NCI-H1436 (cell line): ENCODE results near the gene SMARCA2.

Experiments
- DNase-seq: peaks from one replicate; lab custom pipeline; 2025; lab: John Stamatoyannopoulos, UW

Gene SMARCA2

DNA sequence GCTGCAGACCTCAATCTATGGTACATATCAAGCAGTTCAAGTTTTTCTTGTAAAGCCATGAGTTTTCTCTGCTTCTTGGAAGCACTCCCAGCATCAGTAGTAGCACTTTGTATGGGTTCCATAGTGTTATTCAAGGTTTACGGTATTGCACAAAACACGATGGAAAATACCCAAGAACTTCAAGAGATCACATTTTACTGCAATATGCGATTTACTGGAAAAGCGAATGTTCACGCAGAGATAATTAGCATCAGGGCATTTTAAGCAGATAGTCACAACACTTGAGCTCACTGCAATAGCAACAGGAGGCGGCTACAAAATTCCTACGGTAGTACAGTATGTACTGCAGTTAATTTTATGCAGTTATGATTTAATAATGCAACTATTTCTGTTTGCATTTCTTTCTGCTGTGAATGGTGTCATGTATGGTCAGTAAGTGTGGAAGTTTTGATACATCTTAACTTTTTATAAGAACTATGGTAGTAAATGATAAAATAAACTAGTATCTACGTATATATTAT, 200.8 kb downstream of the SMARCA2 start:
- no peak for DNase-seq

DNA sequence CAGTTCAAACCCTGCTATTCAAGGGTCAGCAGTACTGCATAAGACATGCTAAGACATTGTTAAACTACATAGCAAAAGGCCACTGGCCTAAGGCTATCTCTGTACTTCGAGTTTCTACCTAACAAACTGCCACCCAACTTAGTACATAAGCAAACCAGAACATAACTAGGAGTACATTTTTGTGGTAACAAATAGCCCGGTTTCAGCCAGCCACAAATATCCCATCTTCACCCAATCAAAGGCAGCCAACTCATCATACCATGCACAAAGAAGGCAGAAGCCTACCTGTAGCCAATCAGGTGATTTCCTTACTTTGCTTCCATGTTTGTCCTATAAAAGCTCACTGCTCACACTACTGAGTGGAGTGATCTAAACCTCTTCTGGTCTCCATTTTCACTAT, 201.4 kb downstream of the SMARCA2 start:
- DNase-seq = no peak

DNA sequence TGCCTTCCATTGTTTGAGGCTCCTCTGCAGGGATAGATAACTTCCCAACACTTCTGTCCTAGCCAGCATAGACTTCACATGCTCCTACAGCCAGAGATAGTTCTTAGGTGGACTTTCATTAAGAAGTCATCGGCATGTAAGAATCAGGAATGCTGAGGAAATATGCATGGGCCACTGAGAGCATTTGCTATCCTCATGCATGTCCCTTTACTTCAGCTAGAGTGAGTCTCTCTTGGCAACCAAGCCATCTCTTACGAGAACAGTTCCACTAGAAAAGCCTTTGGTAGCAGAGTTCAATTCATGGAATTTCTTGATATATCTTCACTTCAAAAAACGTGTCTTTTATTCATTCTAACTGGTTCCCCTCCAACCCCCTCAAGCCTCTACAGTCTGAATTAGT, 202.4 kb downstream of the SMARCA2 start:
- DNase-seq = no peak

DNA sequence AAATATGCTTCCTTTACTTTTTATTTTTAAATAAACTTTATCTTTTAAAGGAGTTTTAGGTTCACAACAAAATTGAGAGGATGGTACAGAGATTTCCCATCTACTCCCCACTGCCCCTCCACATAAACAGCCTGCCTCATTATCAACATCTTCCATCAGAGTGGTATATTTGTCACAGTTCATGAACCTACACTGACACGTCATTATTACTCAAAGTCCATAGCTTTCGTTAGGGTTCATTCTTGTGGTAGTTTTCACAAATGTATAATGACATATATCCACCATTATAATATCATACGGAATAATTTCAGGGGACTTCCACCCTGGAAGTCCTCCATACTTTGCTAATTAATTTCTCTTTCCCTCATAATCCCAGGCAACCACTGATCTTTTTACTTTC, 204.9 kb downstream of the SMARCA2 start:
- DNase-seq = no peak

DNA sequence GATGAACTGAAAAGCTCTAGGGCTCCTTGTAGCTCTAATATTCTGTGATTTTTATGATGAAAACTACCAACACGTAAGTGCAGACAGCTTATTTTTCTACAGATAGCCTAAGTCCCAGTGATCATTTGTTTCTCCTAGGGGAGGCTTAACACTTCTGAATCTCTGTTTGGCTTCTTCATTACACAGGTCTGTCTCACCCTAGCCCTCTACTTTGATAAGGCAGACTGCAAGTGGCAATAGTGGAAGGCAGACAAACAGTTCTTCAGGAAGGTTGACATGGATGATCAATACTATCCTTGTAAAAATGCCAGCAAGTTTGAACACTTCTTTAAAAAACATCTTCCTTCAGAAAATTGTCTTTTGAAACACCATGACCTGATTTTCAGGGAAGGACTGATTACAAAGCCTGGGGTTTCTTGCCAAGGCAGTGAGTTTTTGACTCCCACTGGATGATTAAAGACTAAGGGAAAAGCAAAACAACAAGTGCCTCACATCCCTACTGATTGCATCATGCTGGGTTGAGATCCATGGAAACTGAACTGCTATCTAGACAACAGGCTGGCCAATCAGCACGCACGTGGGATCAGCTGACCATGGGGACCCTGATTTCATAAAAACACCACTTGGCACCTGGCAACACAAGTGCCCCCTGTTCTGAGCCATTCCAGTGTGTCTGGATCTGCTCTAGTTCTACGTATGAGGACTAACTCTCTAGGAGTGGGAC, 212.2 kb downstream of the SMARCA2 start:
- DNase-seq = no peak

DNA sequence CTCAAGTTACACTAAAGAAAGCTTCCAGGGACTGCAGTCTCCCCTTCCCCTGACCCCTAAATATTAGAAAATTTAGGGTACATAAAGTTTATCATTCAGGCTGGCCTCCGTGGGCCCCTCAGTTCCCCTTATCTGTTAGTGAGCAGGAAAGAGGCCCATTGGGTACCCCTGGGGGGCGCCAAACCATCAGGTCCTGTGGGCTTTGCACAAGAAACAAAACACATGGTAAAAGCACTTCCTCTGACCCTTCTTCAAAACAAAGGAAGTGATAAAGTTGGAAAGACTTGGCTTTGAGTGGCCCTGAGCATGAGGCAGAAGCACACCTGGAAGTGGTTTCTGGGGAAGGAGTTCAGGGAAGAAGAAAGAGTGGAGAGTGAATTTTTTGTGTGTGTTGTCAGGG, 213.0 kb downstream of the SMARCA2 start:
- DNase-seq = no peak

DNA sequence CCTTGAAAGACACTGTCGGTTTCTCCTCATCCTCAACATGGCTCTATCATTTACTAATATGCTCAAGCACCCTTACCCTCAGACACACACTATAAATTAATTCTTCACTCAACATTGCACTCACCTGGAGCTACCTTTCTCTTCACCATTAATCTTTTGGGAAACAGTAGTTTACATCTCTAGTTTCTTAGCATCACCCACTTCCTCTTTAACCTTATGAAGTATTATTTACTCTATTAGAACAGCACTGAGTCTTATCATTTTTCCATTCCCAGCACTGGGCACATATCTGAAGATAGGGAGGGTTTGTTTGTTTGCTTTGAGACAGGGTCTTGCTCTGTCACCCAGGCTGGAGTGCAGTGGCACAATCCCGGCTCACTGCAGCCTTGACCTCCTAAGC, 213.5 kb downstream of the SMARCA2 start:
- no peak for DNase-seq

DNA sequence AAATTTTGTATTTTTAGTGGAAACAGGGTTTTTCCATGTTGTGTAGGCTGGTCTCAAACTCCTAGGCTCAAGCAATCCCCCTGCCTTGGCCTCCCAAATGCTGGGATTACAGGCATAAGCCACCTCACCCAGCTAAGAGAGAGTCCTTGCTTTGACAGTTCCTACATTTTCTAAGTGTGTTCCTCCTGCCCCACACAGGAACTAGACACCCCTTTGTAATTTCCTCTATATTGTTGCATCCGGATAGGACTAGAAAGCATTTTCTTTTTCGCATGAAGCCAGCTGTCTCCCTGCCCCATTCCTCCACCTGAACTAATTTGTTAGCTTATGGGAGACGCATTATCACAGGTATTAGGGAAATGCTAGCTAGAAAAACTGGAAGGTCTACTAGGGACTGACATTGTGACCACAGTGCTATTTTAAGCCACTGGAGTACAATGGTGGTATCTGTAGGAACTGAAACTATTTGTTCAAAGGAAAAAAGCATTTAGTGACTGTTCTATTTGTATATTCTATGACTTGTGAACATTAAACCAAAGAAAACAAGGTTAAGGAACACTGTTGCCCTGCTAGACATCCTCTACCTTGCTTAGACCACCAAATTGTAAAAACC, 214.1 kb downstream of the SMARCA2 start:
- DNase-seq = no peak

DNA sequence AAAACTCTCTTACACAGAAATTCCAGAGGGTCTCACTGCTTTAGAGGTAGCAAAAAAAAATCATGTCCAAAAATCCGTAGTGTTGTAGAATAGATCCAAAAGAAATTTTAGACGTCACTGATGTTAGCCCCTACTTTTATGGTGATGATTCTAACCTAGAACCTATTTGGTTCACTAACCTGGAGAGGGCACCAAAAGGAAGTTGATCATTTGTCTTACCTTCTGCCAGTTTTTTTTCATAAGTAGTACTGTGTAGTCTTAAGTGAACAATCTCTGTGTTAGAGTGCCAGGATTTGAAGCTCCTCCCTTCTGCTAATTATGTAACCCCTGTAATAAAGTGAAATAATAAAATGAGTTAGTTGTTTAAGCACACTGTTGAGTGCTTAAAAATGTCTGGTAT, 215.2 kb downstream of the SMARCA2 start:
- DNase-seq = no peak

DNA sequence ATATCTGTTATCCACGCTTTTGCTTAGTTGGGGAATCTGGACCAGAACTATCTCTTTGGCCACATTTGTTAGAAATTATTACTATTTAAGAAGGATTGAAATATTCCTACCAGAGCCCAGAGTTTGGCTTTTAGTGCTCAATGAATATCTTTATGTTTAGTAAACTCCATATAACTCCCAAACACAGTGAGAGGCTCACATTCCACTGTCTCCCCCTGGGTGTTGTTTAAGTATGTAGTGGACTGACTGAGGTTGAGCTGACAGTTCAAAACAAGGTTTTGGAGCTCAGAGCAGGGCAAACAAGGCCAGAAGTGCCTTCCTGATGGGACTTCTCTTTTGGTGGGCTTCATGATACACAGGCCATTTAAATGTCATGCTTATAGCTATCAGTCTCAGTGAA, 216.0 kb downstream of the SMARCA2 start:
- no peak for DNase-seq

DNA sequence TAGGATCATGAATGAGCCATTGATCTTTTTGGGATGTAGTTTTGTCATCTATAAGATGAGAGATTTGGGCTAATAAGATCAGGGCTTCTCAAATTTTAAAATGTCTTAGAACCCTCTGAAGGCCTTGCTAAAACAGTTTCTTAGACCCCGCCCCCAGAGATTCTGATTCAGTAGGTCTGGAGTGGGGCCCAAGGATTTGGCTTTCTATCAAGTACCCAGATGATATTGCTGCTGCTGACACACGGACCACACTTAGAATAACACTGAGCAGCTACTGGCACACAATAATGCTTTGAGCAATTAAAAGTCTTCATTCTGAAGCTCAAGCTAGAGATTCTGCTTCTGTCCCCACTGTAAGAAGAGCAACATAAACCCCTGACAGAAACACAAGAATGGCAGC, 216.7 kb downstream of the SMARCA2 start:
- DNase-seq = no peak

DNA sequence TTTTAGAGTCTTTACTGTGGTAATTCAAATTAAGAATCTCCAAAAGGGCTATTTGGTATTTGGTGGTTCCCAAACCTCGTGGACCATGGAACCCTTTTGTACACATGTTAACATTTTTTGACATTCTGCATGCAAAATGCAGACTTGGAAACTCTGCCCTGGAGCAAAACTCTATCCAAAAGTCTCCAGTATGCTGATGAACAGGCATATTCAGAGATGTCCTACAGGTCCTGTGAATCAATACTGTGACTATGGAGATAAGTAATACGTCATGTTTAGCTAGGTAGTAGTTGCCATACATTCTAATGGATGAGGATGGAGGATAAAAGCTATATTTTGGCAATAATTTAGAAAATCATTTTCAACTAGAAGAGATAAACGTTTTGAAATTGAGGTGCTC, 218.1 kb downstream of the SMARCA2 start:
- DNase-seq = no peak

DNA sequence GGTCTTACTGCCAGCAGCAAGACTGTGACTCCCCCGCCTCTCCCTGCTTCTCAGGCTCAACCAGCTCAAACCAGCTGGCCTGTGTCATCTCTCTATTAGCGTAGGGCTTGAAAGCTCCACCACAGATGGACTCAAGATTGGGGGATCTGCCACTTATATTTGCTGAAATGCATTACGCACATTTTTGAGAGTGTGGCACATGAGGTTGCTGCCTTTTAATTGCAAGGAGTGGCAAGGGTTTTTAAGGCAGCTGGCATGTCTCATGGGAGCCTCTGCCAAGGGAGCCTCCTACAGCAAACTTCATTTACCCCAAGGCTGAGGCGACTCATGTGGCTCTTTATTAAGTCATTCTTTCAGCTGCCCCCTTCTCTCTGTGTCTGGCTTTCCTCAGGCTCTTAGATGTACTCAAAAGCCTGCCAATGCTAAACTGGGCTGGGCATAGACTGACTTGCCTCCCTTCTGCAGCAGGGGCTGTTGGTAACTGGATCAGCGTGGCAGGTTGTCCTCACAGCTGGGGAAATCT, 219.3 kb downstream of the SMARCA2 start:
- peak; percentile 54 for DNase-seq

DNA sequence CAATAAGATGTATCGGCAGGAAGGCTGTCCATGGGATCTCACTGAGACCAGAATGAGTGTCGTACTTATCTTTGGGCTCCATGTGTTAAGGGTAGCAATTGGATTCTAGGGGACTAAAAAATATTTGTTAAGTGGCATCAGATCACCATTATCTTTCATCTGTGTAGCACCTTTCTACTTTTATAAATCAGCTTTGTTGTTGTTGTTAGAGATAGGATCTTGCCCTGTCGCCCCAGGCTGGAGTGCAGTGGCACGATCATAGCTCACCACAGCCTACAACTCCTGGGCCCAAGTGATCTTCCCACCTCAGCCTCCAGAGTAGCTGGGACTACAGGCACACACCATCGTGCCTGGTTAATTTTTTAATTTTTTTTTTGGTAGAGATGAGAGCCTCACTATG, 220.5 kb downstream of the SMARCA2 start:
- no peak for DNase-seq

DNA sequence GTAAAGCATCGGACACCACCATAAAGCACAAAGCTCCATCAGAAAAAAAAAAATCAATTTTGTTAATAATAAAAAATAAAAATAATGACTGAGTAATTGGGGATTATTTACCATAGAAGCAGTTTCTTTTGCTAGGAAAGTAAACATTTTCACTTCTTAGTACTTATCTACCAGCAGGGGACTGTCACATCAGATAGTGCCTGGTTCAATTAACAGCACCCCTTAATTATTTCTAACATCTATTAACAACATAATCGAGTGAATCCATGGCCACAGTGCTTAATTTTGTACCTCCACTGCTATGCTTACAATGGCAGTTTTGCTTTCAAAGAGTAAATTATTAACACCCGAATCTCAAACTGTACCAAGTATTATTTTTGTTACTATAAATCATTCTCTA, 221.7 kb downstream of the SMARCA2 start:
- no peak for DNase-seq

DNA sequence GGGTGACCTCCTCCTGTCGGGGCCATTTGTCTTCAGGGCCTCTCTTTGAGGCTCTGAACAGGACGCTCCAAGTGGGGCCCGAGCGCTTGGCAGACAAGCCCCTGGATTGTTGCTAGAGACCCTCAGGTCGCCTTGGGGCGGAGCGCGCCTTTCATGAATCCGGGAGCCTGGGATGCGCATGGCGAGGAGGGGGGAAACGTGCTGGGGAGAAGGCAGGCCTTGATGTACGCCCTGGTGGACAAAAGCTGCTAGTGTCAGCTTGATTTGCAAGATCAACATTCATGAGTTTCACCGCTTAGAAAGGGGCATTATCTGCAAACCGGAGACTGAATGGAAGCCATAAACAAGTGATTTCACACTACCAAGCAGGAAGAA, 226.3 kb downstream of the SMARCA2 start:
- peak; percentile 54 for DNase-seq

DNA sequence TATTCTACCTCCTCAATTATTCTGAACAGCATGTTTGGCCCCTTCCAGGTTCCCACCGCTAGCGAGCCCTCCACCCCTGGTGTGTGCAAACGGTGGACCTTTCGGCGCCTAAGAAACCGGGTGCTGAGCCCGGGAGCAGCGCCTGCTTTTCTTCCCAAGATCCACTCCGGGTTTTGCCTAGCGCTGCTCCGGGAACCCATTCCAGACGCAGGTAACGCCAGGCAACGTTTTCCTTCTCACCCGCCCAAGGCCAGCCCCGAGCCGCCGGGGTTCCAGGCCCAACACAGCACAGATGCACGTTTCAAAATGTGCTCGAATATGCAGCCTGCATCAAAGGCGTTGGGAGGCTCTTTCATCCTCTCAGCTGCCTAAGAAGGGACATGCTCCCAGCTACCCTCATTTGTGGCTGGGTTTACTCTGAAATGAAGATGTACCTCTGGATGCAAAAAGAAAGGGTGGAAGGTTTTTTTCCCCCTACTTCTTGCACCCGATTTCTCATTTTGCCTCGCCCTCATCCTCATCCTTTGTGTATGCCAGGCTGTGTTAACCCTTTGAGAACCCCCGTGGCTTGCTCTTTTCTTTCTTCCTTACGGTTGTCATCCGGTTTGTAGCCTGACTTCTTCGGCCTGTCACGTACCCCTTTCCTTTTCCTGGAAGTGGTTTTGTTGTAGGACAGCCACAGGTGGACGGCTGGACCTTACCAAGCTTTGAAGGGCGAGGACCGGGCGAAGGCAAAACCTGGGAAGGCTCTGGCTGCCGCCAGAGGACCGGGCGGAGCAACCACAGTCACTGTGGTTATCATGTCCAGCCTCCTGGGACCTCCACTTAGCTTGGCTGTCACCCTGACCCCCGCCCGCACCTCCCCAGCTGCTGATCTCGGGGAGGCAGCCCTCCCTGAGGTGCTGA, 226.9 kb downstream of the SMARCA2 start:
- DNase-seq = peak; percentile 87

DNA sequence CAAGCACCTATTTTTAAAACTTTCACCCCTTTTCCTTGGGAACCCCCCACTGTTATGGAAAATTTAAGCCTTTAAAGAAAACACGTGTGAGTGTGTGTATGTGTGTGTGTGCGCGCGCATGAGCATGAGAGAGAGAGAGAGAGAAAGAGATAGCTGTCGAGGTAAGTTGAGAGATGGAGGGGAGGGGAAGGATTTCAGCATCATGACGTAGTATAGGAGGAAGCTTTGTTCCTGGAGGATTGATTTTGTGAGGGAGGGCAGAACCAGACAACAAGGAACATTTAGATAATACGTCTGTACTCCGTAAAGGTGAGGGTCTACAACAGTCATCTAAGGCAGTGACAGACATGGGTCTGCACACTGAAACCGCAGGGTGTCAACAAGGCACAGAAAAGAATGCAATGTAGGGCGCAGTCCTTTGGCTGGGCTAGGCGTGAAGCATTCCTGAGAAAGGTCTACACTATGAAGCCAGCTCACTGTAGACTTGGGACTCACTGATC, 227.7 kb downstream of the SMARCA2 start:
- peak; percentile 25 for DNase-seq
